H9 (cell line): Measurements from ENCODE around the gene SETBP1. TPM values are rescaled to one million over a fixed set of nuclear protein-coding genes. Genes with fewer than 3 reads are reported as not detected.

ENCODE experiments used
- DNase-seq: peaks from one replicate; pipeline ENCODE4 v3.0.0-alpha.2; 2017
- H2AFZ ChIP-seq: one replicate; pipeline ENCODE4 v1.6.1; 2013; ENCODE audit warnings: mild to moderate bottlenecking, low read length, control low read depth, moderate library complexity
- H2AK5ac ChIP-seq: 2 replicates; pipeline ENCODE4 v1.6.1; 2013; ENCODE audit warnings: low read length, control low read depth, mixed read lengths; ENCODE audit not compliant: insufficient read length
- H2BK120ac ChIP-seq: one replicate; pipeline ENCODE4 v1.6.1; 2013; ENCODE audit warnings: low read depth, mild to moderate bottlenecking, low read length, control low read depth, inconsistent platforms; ENCODE audit not compliant: poor library complexity, severe bottlenecking
- H2BK12ac ChIP-seq: 2 replicates; pipeline ENCODE4 v1.6.1; 2013; ENCODE audit warnings: low read length, control low read depth, mixed read lengths, low read depth; ENCODE audit not compliant: insufficient read length
- H2BK15ac ChIP-seq: 2 replicates; pipeline ENCODE4 v1.6.1; 2013; ENCODE audit warnings: low read depth, low read length, control low read depth
- H2BK20ac ChIP-seq: one replicate; pipeline ENCODE4 v1.6.1; 2013; ENCODE audit warnings: low read depth, mild to moderate bottlenecking, low read length, control low read depth, inconsistent platforms; ENCODE audit not compliant: poor library complexity, severe bottlenecking
- H2BK5ac ChIP-seq: 2 replicates; pipeline ENCODE4 v1.6.1; 2013; ENCODE audit warnings: low read length, control low read depth, mixed read lengths; ENCODE audit not compliant: insufficient read length
- H3K14ac ChIP-seq: 2 replicates; pipeline ENCODE4 v1.6.1; 2013; ENCODE audit warnings: low read length, control low read depth; ENCODE audit not compliant: insufficient read depth
- H3K18ac ChIP-seq: 2 replicates; pipeline ENCODE4 v1.6.1; 2013; ENCODE audit warnings: low read depth, mild to moderate bottlenecking, mixed read lengths, low read length, control low read depth; ENCODE audit not compliant: insufficient read length
- H3K23ac ChIP-seq: 2 replicates; pipeline ENCODE4 v1.6.1; 2013; ENCODE audit warnings: low read length, control low read depth, mixed read lengths, low read depth; ENCODE audit not compliant: insufficient read length
- H3K23me2 ChIP-seq: 2 replicates; pipeline ENCODE4 v1.6.1; 2013; ENCODE audit warnings: low read depth, mild to moderate bottlenecking, mixed read lengths, low read length, control low read depth; ENCODE audit not compliant: insufficient read length, poor library complexity, severe bottlenecking
- H3K27ac ChIP-seq: 2 replicates; pipeline ENCODE4 v1.5.1; 2013; ENCODE audit warnings: low read length, control low read depth, mixed read lengths, low read depth; ENCODE audit not compliant: insufficient read length
- H3K27me3 ChIP-seq: 2 replicates; pipeline ENCODE4 v1.6.1; 2013; ENCODE audit warnings: low read length, control low read depth, inconsistent platforms; ENCODE audit not compliant: insufficient read depth
- H3K4ac ChIP-seq: 2 replicates; pipeline ENCODE4 v1.6.1; 2013; ENCODE audit warnings: low read depth, mild to moderate bottlenecking, control low read depth, inconsistent platforms, low read length, moderate library complexity
- H3K4me1 ChIP-seq: 2 replicates; pipeline ENCODE4 v1.6.1; 2013; ENCODE audit warnings: low read length, control low read depth, inconsistent platforms; ENCODE audit not compliant: insufficient read depth
- H3K4me2 ChIP-seq: 2 replicates; pipeline ENCODE4 v1.6.1; 2013; ENCODE audit warnings: low read length, control low read depth, mixed read lengths; ENCODE audit not compliant: insufficient read length, insufficient read depth
- H3K56ac ChIP-seq: 2 replicates; pipeline ENCODE4 v1.6.1; 2013; ENCODE audit warnings: low read depth, mild to moderate bottlenecking, mixed read lengths, low read length, control low read depth; ENCODE audit not compliant: insufficient read length
- H3K79me1 ChIP-seq: 2 replicates; pipeline ENCODE4 v1.6.1; 2013; ENCODE audit warnings: low read depth, mild to moderate bottlenecking, moderate library complexity, low read length, control low read depth, inconsistent platforms; ENCODE audit not compliant: insufficient read depth, poor library complexity, severe bottlenecking
- H3K79me2 ChIP-seq: 2 replicates; pipeline ENCODE4 v1.6.1; 2013; ENCODE audit warnings: low read length, control low read depth, inconsistent platforms; ENCODE audit not compliant: insufficient read depth
- H3K9ac ChIP-seq: 2 replicates; pipeline ENCODE4 v1.6.1; 2013; ENCODE audit warnings: low read length, control low read depth, mixed read lengths; ENCODE audit not compliant: insufficient read length; ENCODE audit errors: extremely low read depth
- H3K9me3 ChIP-seq: one replicate; pipeline ENCODE4 v1.6.1; 2013; ENCODE audit warnings: low read depth, low read length, inconsistent platforms; ENCODE audit not compliant: control insufficient read depth
- H3T11ph ChIP-seq: one replicate; pipeline ENCODE4 v1.6.1; 2013; ENCODE audit warnings: mild to moderate bottlenecking, low read length, control low read depth, inconsistent platforms
- H4K20me1 ChIP-seq: one replicate; pipeline ENCODE4 v1.6.1; 2013; ENCODE audit not compliant: control insufficient read depth, insufficient read length, insufficient read depth
- H4K5ac ChIP-seq: 2 replicates; pipeline ENCODE4 v1.6.1; 2013; ENCODE audit warnings: low read depth, mild to moderate bottlenecking, mixed read lengths, low read length, control low read depth; ENCODE audit not compliant: insufficient read length
- H4K8ac ChIP-seq: replicated peaks from 2 replicates; pipeline ENCODE4 v1.6.1; 2013; ENCODE audit warnings: low read length, control low read depth, mixed read lengths, low read depth; ENCODE audit not compliant: insufficient read length
- H4K91ac ChIP-seq: 2 replicates; pipeline ENCODE4 v1.6.1; 2013; ENCODE audit warnings: low read depth, mild to moderate bottlenecking, moderate library complexity, mixed read lengths, low read length, control low read depth; ENCODE audit not compliant: insufficient read length
- H3K27ac Mint-ChIP-seq, 3 experiments: 2 replicates in 2 of 3; 3 replicates in 1 of 3; pipeline ENCODE4 v1.8.0; 2020 to 2021; ENCODE audit warnings: mixed read lengths in 3 of 3, mild to moderate bottlenecking in 1 of 3, moderate library complexity in 1 of 3
- H3K27me3 Mint-ChIP-seq: 2 replicates; pipeline ENCODE4 v1.8.0; 2021; ENCODE audit warnings: low read depth, mild to moderate bottlenecking, moderate library complexity, mixed read lengths
- H3K36me3 Mint-ChIP-seq, 3 experiments: 2 replicates in 2 of 3; 3 replicates in 1 of 3; pipeline ENCODE4 v1.8.0; 2020 to 2021; ENCODE audit warnings: low read depth in 3 of 3, mixed read lengths in 3 of 3; ENCODE audit not compliant: insufficient read depth in 1 of 3
- H3K4me1 Mint-ChIP-seq, 2 experiments: 2 replicates each; pipeline ENCODE4 v1.8.0; 2020; ENCODE audit warnings: mixed read lengths in 2 of 2
- H3K4me3 Mint-ChIP-seq, 2 experiments: 2 replicates in 1 of 2; 3 replicates in 1 of 2; pipeline ENCODE4 v1.8.0; 2020 to 2021; ENCODE audit warnings: mild to moderate bottlenecking in 2 of 2, mixed read lengths in 2 of 2, moderate library complexity in 1 of 2
- H3K9me3 Mint-ChIP-seq, 2 experiments: 2 replicates in 1 of 2; 3 replicates in 1 of 2; pipeline ENCODE4 v1.8.0; 2020; ENCODE audit warnings: mild to moderate bottlenecking in 2 of 2, mixed read lengths in 2 of 2, moderate library complexity in 1 of 2
- CTCF ChIP-seq: fragments of 200-600 bp; sonication (generic); conservative IDR thresholded peaks from 3 replicates; pipeline ENCODE4 v1.8.0; 2021; ENCODE audit warnings: antibody characterized with exemption, mild to moderate bottlenecking
- WGBS: extraction: QIAGEN DNeasy Blood & Tissue Kit; methylation state at CpG from one replicate; pipeline ENCODE4 v1.1.7; 2013; ENCODE audit warnings: missing lambda C conversion rate, low lambda C conversion rate, mixed read lengths; ENCODE audit not compliant: insufficient read length; ENCODE audit errors: extremely low coverage; 5-methylcytosine and 5-hydroxymethylcytosine counted together
- total RNA-seq: library from RNA; stranded (reverse); gene quantifications from 2 replicates; pipeline ENCODE4 v1.2.1, GENCODE V29; 2021

SETBP1 gene
- total RNA-seq, 1 experiment from 2014 or later, result 4.6 TPM

DNA sequence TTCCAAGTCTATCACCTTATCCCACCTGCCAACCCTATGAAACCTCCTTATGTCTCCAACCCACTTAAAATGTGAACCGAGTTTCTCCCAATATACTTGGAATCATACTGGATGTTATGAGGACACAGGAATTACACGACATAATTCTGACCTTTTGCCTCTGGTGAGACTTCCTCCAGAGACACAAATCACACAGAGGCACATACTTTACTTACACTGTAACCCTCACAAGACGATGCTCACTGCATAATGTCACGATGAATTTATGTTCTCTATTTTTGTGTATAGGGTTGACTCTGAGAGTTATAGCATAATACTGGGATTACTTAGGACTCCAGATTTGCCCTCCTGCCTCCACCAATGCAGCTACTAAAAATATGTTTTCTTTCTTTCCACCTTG is 28.0 kb upstream of the SETBP1 start:
- Histone ChIP-seq H4K5ac (no peak overlapping the region), H4K8ac (no peak overlapping the region), H3K56ac (no peak overlapping the region), H3K4me2 (no peak overlapping the region), H2BK15ac (no peak overlapping the region), H3K79me2 (no peaks in the 10 kb centered on the region), H2BK120ac (no peak overlapping the region), H4K91ac (no peak overlapping the region), H3K4me1 (no peaks in the 10 kb centered on the region), H2AFZ (no peak overlapping the region), H3K27me3 (no peaks in the 10 kb centered on the region), H2BK12ac (no peak overlapping the region), H2AK5ac (no peak overlapping the region), H2BK5ac (no peak overlapping the region), H3K14ac (no peak overlapping the region), H2BK20ac (no peak overlapping the region), H3K27ac (no peak overlapping the region), H3T11ph (no peak overlapping the region), H3K23ac (no peak overlapping the region), H3K18ac (no peak overlapping the region), H3K79me1 (no peaks in the 10 kb centered on the region), H3K9ac (no peak overlapping the region), H3K4ac (no peak overlapping the region), H3K23me2 (no peaks in the 10 kb centered on the region), H3K9me3 (no peaks in the 10 kb centered on the region), H4K20me1 (no peaks in the 10 kb centered on the region)
- Mint-ChIP-seq H3K4me1 (peaks cover 6 to 8% of the 10 kb centered on the region in 2 experiments), H3K27me3 (no peaks in the 10 kb centered on the region), H3K9me3 (no peaks in the 10 kb centered on the region), H3K4me3 (no peak overlapping the region), H3K36me3 (no peaks in the 10 kb centered on the region), H3K27ac (no peak overlapping the region)
- TF ChIP-seq CTCF, result no peak
- no peak for DNase-seq
- no CpG with 5 or more reads among the region's 4 CpGs for WGBS
